GM18517 (cell line): ENCODE data around the gene CYP3A4.
"Not testable (repeated sequence)": the region's sequence is repeated elsewhere in the genome, so short reads cannot be mapped to it uniquely, and the experiment has no call there.

Experiments
- ATAC-seq: cut with Tn5 transposase; IDR thresholded peaks from one replicate; pipeline ENCODE4 v1.9.1; 2021; ENCODE audit warnings: mild to moderate bottlenecking, moderate library complexity; ENCODE audit not compliant: unreplicated experiment

Gene CYP3A4

DNA sequence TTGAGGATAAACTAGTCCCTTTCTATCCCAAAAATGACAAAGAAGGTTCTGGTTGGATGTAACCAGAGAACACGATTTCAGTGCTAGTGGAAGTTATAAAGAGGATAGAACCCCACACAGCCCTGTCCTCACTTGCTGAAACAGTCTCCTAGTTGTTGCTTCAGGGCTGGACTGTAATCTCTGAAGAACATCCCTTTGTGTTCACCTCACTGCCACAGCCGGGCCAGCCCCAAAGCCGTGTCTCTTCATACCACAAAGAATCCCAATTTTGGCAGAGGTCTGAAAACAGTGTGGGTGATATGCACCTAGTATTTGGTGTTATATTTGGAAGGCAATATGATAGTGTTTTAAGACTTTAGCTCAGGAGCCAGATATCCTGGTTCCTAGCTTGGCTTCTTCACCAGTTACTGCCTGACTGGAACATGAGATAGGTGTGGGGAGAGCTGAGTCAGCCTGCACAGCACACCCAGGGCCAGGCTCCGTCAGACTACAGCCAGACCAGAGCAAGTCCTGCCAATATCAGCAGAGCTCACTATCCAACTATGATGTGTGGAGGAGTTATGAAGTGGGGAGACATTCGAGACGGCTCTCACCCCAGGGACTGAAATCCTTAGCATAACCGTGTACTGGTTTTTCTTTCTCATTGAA is 21.2 kb downstream of the CYP3A4 start:
- ATAC-seq = no peak

DNA sequence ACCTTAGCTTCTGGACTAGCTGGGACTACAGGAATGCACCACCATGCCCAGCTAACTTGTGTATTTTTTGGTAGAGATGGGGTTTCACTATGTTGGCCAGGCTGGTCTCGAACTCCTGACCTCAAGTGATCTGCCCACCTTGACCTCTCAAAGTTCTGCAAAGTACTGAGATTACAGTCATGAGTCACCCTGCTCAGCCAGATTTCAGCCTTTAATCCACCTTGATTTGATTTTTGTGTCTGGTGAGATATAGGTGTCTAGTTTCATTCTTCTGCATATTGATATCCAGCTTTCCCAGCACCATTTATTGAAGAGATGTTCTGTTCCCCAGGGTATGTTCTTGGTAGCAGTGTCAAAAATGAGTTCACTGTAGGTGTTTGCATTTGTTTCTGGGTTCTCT is 28.9 kb downstream of the CYP3A4 start:
- no peak for ATAC-seq

DNA sequence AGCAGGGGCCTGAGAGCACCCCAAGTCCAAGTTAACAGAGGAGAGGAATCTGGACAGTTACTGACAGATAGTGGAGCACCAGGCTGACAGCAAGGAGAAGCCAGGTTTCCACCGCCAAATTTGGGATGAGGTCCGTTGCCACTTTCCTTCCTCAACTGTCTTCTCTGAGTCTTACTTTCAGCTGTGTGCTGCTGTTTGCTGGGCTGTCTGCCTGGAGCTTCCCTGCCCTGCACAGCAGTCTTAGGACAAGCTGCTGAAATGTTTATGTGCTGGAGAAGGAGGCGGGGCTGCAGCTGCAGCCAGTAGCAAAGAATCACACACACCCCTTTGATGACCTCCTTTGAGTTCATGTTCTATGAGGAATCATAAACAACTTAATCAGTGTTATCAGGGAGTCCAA is 31.6 kb downstream of the CYP3A4 start:
- ATAC-seq = no peak

DNA sequence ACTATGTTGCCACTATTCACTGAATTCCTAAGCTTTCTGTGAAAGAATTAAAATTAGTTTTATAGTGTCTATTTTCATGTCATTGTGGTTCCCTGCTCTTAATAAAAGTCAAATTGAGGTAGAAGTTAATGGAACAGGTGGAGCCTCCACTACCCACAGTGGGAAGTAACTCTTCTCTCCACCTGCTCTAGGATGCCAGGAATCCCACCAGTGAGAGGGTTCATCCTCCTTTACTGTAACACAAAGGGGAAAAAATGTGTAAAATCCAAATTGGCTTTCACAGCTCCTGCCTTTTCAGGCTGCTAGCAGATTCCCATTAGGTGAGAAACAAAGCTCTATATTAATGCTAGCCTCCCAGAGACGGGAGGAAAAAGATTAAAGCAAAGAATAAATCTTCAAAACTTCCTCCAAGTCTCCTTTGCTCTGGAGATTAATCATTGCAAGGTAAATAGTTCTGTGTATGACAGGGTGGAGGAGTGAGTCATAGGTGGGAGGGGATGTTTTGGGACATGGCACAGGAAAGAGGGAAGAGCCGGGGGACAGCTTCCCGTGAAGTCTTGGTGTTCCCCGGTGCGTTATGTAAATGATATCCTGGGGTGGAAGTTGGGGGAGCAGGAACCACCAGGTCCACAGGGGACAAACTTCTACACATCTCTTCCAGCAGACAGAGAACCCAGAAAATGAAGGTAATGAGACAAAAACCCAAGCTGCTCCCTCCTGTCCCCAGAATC is 32.5 kb downstream of the CYP3A4 start:
- ATAC-seq = not testable (repeated sequence)

DNA sequence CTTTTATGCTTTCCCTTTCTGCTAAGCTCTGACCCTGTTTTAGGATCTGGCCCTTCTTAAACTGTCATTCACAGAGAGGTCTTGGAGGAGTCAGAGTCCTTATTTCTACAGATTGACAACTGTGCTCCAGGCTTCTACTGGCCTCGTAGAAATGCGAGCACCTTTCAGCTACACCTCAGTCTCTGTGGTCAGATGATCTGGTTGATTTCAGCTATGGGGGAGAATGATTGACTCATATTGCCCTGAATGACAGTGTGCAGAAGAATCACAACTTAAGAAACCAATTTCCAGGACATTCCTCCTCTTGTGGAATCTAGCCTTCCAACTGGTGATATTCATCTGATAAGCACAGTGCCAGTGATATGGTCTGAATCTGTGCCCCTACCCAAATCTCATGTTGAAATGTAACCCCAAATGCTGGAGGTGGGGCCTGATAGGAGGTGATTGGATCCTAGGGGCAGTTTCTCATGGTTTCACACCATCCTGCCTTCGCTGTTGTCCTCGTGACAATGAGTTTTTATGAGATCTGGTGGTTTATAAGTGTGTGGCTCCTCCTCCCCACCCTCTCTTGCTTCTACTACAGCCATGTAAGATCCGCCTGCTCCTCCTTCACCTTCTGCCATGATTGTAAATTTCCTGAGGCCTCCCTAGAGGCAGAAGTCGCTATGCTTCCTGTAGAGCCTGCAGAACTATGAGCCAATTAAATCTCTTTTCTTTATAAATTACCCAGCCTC is 35.0 kb downstream of the CYP3A4 start:
- no peak for ATAC-seq

DNA sequence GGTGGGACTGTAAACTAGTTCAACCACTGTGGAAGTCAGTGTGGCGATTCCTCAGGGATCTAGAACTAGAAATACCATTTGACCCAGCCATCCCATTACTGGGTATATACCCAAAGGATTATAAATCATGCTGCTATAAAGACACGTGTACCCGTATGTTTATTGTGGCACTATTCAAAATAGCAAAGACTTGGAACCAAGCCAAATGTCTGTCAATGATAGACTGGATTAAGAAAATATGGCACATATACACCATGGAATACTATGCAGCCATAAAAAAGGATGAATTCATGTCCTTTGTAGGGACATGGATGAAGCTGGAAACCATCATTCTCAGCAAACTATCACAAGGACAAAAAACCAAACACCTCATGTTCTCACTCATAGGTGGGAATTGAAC is 37.1 kb downstream of the CYP3A4 start:
- ATAC-seq = not testable (repeated sequence)

DNA sequence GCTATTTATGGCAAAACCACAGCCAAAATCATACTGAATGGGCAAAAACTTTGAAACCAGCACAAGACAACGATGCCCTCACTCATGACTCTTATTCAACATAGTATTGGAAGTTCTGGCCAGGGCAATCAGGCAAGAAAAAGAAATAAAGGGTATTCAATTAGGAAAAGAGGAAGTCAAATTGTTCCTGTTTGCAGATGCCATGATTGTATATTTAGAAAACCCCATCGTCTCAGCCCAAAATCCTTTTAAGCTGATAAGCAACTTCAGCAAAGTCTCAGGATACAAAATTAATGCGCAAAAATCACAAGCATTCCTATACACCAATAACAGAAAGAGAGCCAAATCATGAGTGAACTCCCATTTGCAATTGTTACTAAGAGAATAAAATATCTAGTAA is 38.6 kb downstream of the CYP3A4 start:
- ATAC-seq = not testable (repeated sequence)

DNA sequence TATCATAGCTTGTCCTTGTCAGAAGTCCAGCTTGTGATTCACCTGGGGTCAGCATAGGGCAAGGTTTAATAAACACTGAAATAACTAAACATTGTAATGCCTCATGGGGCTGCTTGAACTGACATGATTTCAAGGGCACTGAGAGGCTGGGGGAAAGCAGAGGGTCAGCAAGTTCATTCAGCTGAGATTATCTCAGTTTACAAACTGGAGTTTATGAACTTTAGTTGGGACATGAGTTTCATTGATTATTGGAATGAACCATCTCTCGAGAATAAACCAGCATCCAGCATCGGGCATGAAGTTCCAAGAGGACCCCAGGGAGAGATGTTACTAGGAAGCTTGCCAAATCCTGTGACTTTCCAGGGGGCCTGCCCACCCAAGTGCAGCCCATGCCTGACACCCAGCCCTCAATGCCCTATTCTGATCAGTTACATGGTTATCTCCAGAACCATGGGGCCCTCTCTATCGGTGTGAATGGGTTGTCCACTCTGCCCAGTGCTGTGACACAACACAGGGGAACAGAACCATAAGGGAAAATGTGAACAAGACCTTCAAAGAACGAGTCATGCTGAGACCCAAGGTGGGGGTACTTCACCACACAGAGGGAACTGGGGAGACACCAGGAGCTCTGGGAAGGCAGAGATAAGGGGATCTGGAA is 41.1 kb downstream of the CYP3A4 start:
- ATAC-seq = no peak

DNA sequence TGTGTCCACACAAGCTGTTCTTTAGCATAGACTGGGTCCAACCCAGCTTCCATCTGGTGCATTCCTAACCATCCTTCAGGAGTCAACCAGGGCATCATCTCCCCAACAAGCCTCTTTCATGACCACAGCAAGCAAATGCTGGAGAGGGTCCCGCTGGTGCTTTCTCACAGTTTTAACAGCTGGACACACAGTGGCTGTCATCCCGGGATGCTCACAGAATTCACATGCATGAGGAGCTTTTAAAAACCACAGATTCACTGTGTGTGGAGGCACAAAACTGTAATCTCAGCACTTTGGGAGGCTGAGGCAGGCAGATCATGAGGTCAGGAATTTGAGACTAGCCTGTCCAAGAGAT is 42.6 kb downstream of the CYP3A4 start:
- no peak for ATAC-seq

DNA sequence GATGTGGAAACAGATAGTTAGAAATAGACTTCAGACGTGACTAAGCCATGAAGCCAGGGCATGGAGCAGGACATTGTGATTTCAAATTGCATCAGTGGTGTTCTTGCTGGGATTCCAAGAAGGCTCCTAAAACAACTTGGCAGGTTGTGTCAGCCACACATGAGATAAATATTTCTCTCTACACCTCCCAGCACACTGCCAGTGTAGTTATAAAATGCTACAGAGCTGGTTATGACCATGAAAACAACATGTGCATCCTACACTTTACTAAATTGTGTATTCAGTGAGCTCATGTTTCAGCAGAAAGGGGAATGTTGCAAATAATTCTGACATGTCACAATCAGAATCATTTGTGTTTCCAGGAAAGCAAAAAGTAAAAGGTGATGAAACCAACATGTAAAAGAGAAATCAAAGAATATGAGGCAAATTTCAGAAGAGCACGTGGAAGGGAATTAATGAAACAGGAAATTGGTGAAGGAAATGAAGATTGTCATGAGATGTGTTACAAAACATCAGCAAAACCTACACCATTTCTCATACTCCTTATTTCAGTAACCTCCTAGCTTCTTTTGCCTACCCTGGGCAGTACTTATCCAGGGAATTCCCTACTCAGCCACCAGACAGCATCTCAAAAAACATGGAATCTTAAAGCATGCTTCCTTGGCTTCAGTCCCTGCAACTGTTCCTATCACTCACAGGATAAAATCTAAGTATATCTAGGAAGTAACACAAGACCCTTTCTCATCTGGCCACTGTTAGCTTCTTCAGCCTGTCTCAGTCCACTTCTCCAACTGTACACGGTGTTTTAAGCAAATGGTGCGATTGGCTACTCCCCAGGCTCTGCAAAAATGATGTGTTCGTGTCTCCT is 43.2 kb downstream of the CYP3A4 start:
- ATAC-seq = no peak

DNA sequence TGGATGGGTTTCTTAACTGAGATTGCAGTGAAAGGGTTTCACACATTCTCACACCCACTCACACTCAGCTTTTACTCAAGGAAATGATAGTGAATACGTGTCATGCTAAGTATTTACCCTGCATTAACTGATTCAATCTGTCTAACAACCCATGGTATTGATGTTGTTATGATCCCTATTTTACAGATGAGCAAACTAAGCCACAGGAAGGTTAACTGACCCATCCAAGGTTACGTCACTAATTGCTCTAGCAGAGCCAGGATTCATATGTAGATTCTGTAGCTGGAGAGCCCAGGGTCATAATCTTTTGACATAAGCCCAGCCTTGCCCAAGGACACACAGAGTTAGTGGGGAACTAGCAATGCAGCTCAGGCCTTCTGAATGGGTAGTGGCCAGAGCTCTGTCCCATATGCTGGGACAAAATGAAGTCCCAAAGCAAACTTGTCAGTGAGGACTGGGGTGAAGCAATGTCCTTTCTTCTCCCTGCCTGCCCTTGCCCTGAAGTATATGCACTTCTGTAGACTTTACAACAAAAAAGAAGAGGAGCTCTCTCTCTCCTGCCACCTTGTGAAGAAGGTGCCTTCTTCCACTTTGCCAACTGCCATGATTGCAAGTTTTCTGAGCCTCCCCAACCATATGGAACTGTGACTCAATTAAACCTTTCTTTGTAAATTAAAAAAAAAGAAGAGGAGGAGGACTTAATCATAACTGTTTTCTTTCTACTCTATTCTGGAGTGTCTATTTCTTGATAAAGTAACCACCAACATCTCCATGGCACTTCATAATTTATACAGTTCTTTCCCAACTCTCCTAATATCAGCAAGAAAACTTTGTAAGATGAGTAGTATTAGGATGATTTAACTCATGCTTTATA is 44.0 kb downstream of the CYP3A4 start:
- no peak for ATAC-seq

DNA sequence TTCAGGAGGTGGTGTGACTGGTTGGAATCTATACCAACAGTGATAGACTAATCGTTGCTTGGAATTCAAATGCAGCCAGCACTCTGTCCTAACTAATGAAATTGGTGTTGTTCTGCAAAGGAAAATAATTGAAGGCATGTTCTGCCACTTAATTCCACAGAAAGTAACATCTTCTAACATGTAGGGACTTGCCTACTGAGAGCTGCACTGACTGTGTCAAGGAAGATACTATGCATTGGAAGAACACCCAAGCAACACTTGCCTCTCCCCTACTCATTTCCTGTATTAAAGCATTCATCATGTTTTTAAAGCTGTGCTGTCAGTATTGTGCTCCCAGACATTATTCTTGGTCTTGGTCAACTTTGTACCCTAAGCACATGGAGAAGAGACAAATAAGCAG is 46.3 kb downstream of the CYP3A4 start:
- ATAC-seq = no peak

DNA sequence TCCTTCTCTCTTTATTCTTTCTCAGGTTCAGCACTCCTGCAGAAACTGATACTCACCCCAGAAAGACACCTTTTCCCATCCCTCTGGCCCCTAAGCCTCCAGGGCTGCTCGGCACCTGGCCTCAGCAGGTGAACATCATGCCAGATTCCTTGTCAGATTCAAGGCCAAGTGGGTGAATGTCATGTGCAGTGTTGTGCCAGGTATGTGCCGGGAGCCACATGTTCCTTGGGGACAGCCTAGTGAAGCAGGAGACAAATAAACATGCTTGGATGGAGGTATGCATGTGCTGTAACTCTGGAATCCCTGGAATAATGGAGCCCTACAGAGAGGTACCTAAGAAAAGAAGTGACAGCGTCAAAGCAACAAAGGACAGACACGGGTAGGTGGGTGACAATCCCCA is 47.3 kb downstream of the CYP3A4 start:
- ATAC-seq = not testable (repeated sequence)

DNA sequence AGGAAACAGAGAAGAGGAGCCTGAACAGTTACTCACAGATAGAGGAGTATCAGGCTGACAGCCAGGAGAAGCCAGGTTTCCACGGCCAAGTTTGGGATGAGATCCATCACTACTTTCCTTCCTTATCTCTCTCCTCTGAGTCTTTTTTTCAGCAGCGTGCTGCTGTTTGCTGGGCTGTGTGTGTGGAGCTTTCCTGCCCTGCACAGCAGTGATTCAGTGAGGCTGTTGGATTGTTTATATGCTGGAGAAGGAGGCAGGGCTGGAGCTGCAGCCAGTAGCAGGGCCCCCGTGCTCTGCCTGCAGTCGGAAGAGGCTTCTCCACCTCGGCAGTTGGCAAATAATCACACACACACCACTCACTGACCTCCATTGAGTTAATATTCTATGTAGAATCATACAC is 49.0 kb downstream of the CYP3A4 start, which contains the start of gene CYP3A7:
Gene CYP3A7, minus strand, starts transcription at position 210 of the 400 bp plus-strand sequence. Its CDS starts 103 bp downstream, at position 107.
- ATAC-seq = no peak

DNA sequence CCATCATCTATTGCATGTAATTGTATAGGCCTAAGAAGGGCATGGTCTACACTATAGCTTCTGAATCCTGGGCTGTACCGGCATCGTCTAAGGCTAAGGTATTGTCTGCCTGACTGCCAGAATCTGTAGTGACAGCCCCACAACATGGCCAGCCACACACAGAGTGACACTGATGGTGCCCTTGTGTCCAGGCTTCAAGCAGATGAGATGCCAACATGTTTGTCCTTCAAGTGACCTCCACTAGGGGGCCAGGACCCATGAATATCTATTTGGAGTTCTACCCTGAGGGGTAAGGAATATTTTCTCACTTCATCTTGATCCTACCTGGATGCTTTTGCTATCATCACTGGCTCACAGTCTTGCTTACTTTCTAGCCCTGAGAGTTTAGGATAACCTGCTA is 50.5 kb downstream of the CYP3A4 start:
- ATAC-seq = no peak

DNA sequence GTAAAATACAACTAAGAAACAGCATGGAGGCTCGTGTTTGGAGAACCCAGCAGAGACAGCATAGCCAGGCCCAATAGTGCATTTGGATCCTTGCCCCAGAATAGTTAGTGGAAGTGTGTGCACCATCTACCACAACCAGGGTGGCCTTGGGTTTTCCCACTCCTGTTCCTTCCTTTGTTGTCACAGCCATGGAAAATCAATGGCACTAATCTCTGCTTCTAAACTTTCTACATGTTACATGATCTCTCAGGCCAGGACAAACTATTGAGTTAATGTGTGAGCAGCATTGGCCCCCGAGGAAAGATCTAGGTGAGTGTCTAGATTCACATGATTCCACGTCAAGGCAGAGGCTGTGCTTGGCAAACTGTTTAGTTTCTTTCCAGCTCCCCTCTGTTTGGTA is 51.0 kb downstream of the CYP3A4 start:
- no peak for ATAC-seq

DNA sequence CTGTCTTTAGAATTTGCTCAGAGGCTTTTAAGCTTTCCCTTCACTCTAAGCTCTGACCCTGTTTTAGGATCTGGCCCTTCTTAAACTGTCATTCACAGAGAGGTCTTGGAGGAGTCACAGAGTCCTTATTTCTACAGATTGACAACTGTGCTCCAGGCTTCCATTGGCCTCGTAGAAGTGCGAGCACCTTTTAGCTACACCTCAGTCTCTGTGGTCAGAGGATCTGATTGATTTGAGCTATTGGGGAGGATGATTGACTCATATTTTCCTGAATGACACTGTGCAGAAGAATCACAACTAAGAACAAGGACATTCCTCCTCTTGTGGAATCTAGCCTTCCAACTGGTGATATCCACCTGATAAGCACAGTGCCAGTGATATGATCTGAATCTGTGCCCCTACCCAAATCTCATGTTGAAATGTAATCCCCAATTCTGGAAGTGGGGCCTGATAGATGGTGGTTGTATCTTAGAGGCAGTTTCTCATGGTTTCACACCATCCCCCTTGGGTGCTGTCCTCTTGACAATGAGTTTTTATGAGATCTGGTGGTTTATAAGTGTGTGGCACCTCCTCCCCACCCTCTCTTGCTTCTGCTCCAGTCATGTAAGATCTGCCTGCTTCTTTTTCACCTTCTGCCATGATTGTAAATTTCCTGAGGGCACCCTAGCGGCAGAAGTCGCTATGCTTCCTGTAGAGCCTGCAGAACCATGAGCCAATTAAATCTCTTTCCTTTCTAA is 52.2 kb downstream of the CYP3A4 start:
- ATAC-seq = no peak

DNA sequence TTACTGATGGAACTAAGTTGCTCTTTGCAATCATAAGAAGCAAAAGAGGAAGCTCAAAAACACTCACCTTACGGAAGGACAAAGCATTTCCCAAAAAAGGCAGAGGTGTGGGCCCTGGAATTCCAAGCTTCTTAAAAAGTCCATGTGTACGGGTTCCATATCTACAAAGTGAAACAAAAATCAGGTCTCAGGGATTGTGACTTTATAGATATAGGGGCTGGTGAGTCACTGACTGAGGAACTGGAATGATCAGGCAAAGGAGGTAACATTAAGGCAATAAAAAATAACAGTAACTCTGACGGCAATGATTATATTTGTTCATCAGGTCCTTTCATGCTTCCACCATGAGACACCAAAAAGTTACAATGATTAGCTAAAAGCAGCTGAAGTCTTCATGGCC is 53.0 kb downstream of the CYP3A4 start:
- ATAC-seq = no peak

DNA sequence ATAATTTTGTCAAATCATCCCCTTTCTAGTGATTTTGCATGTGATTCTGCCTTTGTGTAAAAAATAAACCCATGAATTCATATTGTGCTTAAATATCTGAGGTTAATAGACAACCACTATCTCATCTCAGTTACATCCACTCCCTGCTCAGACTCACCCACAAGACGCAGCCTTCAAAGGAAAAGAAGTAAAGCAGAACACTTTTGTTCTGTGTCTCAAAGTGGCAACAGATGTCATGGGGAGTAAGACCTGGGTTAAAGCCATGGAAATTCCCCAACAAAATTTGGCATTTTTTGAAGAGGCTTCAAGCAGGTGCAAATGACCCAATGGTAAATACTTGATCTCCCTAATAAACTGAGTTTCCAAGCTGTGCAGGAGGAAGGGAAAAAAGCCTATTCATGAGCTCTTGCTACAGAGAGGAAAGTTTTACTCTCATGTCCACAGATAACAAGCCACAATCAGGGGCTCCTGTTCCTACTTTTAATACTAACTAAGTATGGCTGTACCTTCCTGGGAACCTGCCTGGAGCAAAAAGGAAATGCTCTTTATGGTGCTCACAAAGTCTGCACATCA is 53.7 kb downstream of the CYP3A4 start:
- no peak for ATAC-seq
